AG04449 (cell line): ENCODE data around the gene DISP3.

Experiments used
- CTCF ChIA-PET: fragments of 350-600 bp; formaldehyde crosslinking; extraction: SDS; loops from one replicate; lab custom pipeline; 2021; ENCODE audit warnings: antibody characterized with exemption; lab: Yijun Ruan, JAX
- POLR2A ChIA-PET: fragments of 400-600, 350-600 bp; formaldehyde crosslinking; extraction: SDS; loops from one replicate; lab custom pipeline; 2020; ENCODE audit warnings: antibody characterized with exemption, inconsistent platforms; lab: Yijun Ruan, JAX
- DNase-seq: peaks from one replicate; pipeline ENCODE4 v3.0.0-alpha.2; 2010; ENCODE audit warnings: low read depth, low spot score
- H3K4me3 ChIP-seq: 2 replicates; pipeline ENCODE4 v1.5.1; 2011; ENCODE audit warnings: low read depth, mild to moderate bottlenecking, control low read depth, low read length
- CTCF ChIP-seq: IDR thresholded peaks from one replicate; pipeline ENCODE4 v1.5.1; 2011; ENCODE audit warnings: mild to moderate bottlenecking, moderate library complexity, low read length, control low read depth, inconsistent platforms; ENCODE audit not compliant: insufficient read depth; ENCODE audit errors: missing control alignments

DISP3 gene

GRCh38 chr1:11527541-11528452 is 48.8 kb downstream of the DISP3 start:
- no peak for DNase-seq
- POLR2A ChIA-PET = no interaction called here
- H3K4me3 ChIP-seq = no peak overlapping the region
- CTCF ChIA-PET = no interaction called here
- no peak for TF ChIP-seq CTCF

- POLR2A ChIA-PET = no interaction called here
- no peak overlapping the region for H3K4me3 ChIP-seq
- DNase-seq = no peak
- CTCF ChIA-PET = no interaction called here
- no peak for TF ChIP-seq CTCF
Measured at GRCh38 chr1:11528611-11529261, 49.8 kb downstream of the DISP3 start.

GRCh38 chr1:11529330-11529729 is 50.4 kb downstream of the DISP3 start:
- CTCF ChIA-PET = no interaction called here
- no peak overlapping the region for H3K4me3 ChIP-seq
- DNase-seq = no peak
- POLR2A ChIA-PET = no interaction called here
- TF ChIP-seq CTCF = no peak

GRCh38 chr1:11529763-11530730 is 51.1 kb downstream of the DISP3 start:
- H3K4me3 ChIP-seq = no peak overlapping the region
- no peak for TF ChIP-seq CTCF
- CTCF ChIA-PET = no interaction called here
- no peak for DNase-seq
- POLR2A ChIA-PET = no interaction called here

GRCh38 chr1:11530731-11531311 is 51.9 kb downstream of the DISP3 start:
- CTCF ChIA-PET = no interaction called here
- no peak overlapping the region for H3K4me3 ChIP-seq

More at GRCh38 chr1:11530731-11531311, 51.9 kb downstream of the DISP3 start:
- POLR2A ChIA-PET = no interaction called here
- no peak for DNase-seq
- TF ChIP-seq CTCF = no peak
